HG03039 (cell line): ENCODE measurements around the gene GNPDA1.
"Not testable (repeated sequence)": the region's sequence is repeated elsewhere in the genome, so short reads cannot be mapped to it uniquely, and the experiment has no call there.

Experiments
- ATAC-seq: cut with Tn5 transposase; IDR thresholded peaks from one replicate; pipeline ENCODE4 v1.9.1; 2021; ENCODE audit warnings: mild to moderate bottlenecking, moderate library complexity; ENCODE audit not compliant: unreplicated experiment

GNPDA1 gene

DNA sequence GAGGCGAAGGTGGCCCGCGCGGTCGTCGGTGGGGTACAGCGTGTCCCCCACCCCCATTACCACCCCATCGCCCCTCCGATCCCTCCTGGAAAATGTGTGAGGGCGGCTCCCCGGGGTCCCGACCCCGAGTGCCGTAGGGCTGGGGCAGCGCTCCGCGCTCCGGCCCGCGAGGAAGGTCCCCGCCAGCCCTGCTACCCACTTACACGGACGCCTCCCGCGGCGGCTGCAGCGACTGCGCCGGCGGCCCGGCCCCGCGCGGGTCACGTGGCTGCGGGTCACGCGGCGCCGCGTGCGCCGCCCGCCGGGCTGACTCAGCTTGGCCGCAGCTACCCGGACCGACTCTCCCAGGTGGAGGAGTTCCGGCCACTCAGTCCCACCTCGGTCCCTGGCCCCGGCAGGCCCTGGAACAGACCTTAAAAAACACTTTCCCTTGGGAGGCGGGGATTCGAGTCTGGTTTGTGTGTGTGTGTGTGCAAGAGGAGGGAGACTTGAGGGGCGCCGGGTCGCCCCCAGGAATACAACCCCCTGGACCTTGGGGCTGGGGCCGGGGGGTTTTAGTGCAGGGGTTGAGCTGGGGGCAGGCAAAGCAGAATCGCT, at the start of gene GNPDA1:
TSS of gene GNPDA1 (minus strand) at position 236 of the 597 bp plus-strand sequence. CDS start 992 bp downstream, outside the sequence.
- peak; percentile 79 for ATAC-seq

- ATAC-seq = no peak
These were observed 46.6 kb upstream of the GNPDA1 start for GRCh38 chr5:142059304-142059940.

- ATAC-seq = no peak
These were observed 44.9 kb upstream of the GNPDA1 start for GRCh38 chr5:142057697-142058056.

GRCh38 chr5:142056816-142057696, 44.2 kb upstream of the GNPDA1 start:
- no peak for ATAC-seq

DNA sequence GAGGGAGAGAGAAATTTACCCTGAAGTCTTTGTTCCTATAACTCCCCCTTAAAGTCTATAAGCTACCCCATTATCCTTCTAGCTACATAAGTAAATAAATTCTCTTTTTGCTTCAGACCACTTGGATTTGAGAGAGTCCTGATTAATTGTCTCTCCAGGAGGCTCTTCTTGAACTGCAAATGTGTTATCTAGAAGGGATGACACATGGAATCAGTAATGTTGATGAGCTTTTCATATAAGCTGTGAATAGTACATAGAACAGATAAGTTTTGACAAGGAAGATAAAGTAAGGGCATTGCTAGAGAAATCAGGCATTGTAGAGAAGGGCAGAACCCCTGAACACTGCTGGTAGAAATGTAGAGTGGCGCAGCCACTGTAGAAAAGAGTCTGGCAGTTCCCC, 42.5 kb upstream of the GNPDA1 start:
- ATAC-seq = no peak

- no peak for ATAC-seq
These were observed 40.8 kb upstream of the GNPDA1 start for GRCh38 chr5:142053426-142054151.

DNA sequence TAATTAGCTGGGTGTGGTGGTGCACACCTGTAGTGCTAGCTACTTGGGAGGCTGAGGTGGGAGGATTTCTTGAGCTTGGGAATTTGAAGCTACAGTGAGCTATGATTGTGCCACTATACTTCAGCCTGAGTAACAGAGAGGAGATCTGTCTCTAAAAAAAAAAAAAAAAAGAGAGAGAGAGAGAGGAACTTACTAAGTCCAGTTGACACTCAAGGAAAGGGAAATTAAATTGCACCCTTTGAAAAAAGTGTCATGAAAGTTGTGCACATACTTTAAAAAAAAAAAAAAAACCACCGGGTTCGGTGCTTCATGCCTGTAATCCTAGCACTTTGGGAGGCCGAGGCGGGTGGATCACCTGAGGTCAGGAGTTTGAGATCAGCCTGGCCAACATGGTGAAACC, 39.2 kb upstream of the GNPDA1 start:
- not testable (repeated sequence) for ATAC-seq

DNA sequence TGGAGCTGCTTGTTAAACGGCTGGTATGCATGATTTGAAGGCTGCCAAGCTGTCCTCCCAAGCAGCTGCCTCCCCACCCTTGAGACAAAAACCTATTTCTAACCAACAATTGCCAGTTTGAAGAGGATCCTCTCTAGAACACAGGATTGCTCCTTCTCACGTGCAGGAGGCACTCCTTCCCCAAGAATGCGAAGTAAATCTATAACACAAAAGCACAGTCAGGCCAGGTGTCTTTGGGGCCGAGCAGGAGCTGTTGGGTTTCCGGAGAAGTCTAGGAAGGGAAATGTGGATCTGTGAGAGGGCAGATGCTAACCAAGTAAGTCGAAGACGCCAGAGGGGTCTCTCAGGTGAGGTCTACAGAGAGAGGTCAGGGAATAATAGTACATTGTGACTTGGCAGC, 35.4 kb upstream of the GNPDA1 start:
- no peak for ATAC-seq

DNA sequence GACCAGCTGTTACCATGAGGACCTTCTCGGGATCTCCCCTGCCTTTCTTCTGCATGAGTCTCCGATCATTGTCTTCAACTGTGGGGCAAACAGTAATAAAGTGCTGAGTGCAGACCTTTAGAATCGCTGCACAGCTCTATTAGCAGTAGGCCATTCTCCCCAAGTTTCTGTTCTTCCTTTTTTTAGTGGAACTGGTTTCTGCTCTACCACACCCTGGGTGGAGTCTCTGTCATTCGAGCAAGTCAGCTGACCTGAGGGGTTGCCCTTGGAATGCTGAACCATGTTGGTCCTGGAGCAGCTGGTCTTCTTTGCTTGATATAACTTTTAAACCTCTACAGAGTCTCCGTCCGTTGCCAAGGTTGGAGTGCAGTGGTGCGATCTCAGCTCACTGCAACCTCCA, 33.4 kb upstream of the GNPDA1 start:
- ATAC-seq = no peak

GRCh38 chr5:142040881-142041280, 28.1 kb upstream of the GNPDA1 start:
- not testable (repeated sequence) for ATAC-seq

DNA sequence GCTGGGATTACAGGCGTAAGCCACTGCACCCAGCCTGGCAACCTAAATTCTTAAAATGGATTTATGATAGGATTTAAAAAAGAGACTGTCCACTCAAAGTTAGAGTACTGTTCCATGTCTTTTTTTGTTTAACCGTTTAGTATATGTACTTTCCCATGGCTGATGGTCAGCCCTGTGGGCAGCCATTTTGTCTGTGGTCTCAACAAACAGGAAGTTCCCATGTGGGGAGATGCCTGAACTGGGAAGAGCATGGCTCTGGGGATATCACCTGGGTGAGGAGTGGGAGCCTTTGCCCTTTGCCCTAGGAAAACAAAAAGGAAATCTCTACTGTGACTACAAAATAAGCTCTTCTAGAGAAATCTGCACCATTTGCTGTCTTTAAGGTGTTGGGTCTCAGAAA, 27.5 kb upstream of the GNPDA1 start:
- ATAC-seq = no peak

- no peak for ATAC-seq
These were observed 25.9 kb upstream of the GNPDA1 start for GRCh38 chr5:142038735-142039134.

- not testable (repeated sequence) for ATAC-seq
These were observed 24.8 kb upstream of the GNPDA1 start for GRCh38 chr5:142037599-142037998.

GRCh38 chr5:142036918-142037317, 24.1 kb upstream of the GNPDA1 start:
- no peak for ATAC-seq

DNA sequence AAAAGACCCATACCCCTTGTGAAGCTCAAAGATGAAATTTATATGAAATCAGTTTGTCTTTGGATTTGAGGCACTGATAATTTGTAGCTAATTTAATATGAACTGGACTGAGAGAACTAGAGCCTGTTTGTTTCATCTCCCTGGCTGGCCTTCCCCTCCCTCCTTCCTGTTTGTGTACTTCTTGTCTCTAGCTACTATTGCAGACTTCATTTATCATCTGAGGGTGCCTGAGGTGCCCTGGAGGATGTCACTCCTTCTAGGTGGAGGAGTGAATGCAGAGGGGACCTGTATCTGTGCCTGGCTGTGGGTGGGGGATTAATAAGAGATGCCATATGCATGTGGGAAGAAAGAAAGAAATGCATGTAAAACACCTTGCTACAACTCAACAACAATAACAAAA, 22.2 kb upstream of the GNPDA1 start:
- no peak for ATAC-seq

- ATAC-seq = not testable (repeated sequence)
These were observed 21.1 kb upstream of the GNPDA1 start for GRCh38 chr5:142033632-142034567.

DNA sequence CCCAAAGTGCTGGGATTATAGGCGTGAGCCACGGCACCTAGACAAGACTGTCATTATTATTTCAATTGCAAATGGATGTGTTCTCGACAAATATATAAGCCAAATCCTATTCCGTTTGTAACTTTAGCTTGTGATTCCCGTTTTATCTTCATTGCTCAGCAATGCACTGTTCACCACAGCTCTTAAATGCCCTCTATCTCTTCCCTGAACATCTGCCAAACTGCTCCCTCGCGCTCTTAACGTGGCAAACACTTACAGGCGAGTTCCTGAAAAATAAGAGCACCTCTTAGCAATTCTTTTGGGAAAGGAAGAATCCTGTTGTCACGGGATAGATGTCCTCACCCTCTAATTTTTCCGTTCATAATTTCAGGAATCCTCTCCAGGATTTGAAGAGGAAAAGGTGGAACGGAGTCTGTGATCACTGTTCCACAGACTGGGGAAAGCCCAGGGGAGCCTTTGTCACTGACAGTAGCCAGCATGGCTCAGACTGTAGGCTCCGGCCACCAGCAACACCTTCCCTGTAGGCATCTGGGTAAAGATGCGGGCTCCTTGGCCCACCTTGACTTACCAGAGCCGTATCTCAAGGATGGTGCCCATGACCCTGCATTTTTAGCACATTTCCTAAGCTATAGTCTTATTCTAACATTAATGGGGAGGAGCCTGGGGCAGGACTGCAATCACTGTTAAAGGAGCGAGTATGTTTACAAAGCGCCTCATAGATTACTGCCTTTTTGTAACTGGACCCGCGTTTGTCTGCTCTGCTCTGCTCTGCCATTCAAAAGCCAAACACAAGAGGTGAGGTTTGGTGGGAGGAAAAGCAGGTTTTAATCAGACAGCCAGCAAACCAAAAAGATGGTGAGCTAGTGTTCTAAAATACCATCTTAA, 20.2 kb upstream of the GNPDA1 start:
- ATAC-seq = no peak

DNA sequence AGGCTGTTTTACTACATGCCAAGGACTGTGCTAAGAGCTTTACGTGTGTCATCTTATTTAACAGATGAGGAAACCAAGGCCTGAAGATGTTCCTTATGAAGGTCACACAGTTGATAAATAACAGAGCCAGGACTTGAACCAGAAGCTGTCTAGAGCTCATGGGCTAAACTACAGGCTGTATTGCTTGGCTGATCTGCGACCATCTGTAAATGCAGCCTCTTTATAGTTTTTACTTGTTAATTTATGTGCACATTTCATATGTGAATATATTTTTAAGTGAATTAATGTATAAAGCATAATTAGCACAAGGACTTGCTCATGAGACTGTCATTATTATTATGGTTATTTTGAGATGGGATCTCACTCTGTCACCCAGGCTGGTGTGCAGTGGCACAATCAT, 19.3 kb upstream of the GNPDA1 start:
- ATAC-seq = no peak

DNA sequence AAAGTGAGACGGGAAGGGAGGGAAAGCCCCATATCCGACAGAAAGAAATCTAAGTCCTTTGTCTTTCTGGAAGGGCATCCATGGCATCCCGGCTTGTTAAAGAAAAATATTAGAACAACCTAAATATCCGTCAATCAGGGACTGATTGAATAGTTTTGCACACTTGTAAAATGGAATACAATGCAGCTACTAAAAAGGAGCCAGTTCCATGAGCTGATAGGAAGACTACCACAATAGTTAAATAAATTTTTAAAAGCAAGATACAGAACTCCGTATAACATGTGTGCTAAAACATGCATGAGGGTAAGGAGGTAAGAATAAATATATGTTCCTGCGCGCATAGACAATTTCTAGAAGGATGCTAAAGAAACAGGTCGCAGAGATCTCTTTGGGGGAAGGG, 12.8 kb upstream of the GNPDA1 start:
- ATAC-seq = no peak
